ENCODE data around the gene CELF2. TPM values are rescaled to one million over a fixed set of nuclear protein-coding genes. Genes with fewer than 3 reads are reported as not detected.

CELF2 gene
- total and polyA plus RNA-seq, 9 of the 15 experiments (the other 6 are each of a cell fraction or from before 2014, with no cell fraction given), result 4.0 to 20.3 (median 11.1) TPM

DNA sequence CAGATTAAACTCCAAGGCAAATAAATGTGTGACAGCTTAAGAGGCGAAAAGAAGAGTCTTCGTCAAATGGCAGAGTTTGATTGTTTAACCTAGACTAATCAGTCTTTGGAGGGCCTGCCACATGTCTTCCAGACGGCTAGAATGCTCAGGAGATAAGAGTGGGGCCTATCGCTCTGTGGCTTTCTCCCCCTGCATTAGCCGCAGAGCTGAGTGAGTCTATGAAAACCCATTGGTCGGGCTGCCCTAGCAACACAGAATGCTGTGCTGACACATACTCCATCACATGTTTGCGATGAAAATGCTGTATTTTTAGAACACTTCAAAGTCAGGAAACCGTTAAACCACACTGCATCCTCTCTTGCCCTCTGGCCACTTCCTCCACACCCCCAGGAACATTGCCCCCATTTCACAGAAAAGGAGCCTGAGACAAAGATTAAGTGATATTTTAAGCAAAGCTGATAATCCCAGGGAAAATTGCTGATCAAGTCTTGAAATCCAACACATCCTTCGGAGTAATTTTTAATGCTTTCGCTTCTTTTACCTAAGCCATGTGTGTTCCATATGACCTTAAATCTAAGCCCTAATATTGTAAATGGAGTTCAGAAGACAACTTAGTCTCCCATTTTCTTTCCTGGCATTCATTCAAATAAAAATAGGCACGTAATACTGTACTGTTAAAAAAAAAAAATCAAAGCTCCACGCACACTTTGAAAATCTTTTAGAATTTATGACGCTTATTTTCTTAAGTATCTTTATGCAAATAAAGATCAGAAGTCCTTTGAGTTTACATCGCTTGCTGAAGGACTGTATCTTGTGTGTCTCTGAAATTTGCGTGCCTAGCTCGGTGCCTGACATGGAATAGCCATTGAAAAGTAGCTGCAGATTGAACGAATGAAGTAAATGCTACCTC is 161.2 kb downstream of the CELF2 start (continued):
- TF ChIP-seq, protein P1, sequence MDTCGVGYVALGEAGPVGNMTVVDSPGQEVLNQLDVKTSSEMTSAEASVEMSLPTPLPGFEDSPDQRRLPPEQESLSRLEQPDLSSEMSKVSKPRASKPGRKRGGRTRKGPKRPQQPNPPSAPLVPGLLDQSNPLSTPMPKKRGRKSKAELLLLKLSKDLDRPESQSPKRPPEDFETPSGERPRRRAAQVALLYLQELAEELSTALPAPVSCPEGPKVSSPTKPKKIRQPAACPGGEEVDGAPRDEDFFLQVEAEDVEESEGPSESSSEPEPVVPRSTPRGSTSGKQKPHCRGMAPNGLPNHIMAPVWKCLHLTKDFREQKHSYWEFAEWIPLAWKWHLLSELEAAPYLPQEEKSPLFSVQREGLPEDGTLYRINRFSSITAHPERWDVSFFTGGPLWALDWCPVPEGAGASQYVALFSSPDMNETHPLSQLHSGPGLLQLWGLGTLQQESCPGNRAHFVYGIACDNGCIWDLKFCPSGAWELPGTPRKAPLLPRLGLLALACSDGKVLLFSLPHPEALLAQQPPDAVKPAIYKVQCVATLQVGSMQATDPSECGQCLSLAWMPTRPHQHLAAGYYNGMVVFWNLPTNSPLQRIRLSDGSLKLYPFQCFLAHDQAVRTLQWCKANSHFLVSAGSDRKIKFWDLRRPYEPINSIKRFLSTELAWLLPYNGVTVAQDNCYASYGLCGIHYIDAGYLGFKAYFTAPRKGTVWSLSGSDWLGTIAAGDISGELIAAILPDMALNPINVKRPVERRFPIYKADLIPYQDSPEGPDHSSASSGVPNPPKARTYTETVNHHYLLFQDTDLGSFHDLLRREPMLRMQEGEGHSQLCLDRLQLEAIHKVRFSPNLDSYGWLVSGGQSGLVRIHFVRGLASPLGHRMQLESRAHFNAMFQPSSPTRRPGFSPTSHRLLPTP (IDR thresholded peaks at IDR 0.05; ENCODE audit: borderline replicate concordance, extremely low read depth, insufficient read length), result no peak
- TF ChIP-seq CEBPG (CRISPR knock-in tag; IDR thresholded peaks at IDR 0.05) (no peak), CEBPG (tag; conservative IDR thresholded peaks at IDR 0.05 in 1 of 2, IDR thresholded peaks at IDR 0.05 in 1 of 2) (no peak), SMARCE1 (IDR thresholded peaks at IDR 0.05) (peak; percentile 88), POLR3A (IDR thresholded peaks at IDR 0.05; ENCODE audit: borderline replicate concordance, extremely low read depth, insufficient read depth, insufficient read length) (no peak), ARID1B (IDR thresholded peaks at IDR 0.05) (peak; percentile 95), RBM34 (IDR thresholded peaks at IDR 0.05; ENCODE audit: borderline replicate concordance, insufficient read depth, low read length) (no peak), ZNF274 (IDR thresholded peaks at IDR 0.05; ENCODE audit: borderline replicate concordance, low read depth, low read length) (no peak), RBM15 (IDR thresholded peaks at IDR 0.05; ENCODE audit: insufficient read depth, low read length) (no peak)
- TF ChIP-seq, protein P2, sequence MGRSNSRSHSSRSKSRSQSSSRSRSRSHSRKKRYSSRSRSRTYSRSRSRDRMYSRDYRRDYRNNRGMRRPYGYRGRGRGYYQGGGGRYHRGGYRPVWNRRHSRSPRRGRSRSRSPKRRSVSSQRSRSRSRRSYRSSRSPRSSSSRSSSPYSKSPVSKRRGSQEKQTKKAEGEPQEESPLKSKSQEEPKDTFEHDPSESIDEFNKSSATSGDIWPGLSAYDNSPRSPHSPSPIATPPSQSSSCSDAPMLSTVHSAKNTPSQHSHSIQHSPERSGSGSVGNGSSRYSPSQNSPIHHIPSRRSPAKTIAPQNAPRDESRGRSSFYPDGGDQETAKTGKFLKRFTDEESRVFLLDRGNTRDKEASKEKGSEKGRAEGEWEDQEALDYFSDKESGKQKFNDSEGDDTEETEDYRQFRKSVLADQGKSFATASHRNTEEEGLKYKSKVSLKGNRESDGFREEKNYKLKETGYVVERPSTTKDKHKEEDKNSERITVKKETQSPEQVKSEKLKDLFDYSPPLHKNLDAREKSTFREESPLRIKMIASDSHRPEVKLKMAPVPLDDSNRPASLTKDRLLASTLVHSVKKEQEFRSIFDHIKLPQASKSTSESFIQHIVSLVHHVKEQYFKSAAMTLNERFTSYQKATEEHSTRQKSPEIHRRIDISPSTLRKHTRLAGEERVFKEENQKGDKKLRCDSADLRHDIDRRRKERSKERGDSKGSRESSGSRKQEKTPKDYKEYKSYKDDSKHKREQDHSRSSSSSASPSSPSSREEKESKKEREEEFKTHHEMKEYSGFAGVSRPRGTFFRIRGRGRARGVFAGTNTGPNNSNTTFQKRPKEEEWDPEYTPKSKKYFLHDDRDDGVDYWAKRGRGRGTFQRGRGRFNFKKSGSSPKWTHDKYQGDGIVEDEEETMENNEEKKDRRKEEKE (IDR thresholded peaks at IDR 0.05; ENCODE audit: borderline replicate concordance in 1 of 2, control insufficient read depth in 1 of 2, low read depth in 2 of 2, low read length in 1 of 2), result 0 out of 4 replicates have a peak, but pooled peaks of 1 of the 2 experiments have one; percentile 68
- TF ChIP-seq, protein P3, sequence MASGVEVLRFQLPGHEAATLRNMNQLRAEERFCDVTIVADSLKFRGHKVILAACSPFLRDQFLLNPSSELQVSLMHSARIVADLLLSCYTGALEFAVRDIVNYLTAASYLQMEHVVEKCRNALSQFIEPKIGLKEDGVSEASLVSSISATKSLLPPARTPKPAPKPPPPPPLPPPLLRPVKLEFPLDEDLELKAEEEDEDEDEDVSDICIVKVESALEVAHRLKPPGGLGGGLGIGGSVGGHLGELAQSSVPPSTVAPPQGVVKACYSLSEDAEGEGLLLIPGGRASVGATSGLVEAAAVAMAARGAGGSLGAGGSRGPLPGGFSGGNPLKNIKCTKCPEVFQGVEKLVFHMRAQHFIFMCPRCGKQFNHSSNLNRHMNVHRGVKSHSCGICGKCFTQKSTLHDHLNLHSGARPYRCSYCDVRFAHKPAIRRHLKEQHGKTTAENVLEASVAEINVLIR (CRISPR knock-in tag; IDR thresholded peaks at IDR 0.05), result peak; percentile 27; the same call in 1 of the 2 replicates
- TF ChIP-seq, protein P4, sequence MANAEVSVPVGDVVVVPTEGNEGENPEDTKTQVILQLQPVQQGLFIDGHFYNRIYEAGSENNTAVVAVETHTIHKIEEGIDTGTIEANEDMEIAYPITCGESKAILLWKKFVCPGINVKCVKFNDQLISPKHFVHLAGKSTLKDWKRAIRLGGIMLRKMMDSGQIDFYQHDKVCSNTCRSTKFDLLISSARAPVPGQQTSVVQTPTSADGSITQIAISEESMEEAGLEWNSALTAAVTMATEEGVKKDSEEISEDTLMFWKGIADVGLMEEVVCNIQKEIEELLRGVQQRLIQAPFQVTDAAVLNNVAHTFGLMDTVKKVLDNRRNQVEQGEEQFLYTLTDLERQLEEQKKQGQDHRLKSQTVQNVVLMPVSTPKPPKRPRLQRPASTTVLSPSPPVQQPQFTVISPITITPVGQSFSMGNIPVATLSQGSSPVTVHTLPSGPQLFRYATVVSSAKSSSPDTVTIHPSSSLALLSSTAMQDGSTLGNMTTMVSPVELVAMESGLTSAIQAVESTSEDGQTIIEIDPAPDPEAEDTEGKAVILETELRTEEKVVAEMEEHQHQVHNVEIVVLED (CRISPR knock-in tag; IDR thresholded peaks at IDR 0.05), result 0 out of 2 replicates have a peak, but pooled peaks have one; percentile 5

Data from K562 (cell line).